Heart left ventricle (tissue), 13 donors: ENCODE data around the gene EXD3.

Experiments used
- CTCF ChIP-seq, 12 donors: fragments of 200-600 bp; sonication (generic) in 4 of 12; IDR thresholded peaks; one replicate each; pipeline versions ENCODE4 v1.5.0 to v1.8.0; 2018 to 2022; ENCODE audit warnings: antibody characterized with exemption in 12 of 12, mild to moderate bottlenecking in 5 of 12
- POLR2A ChIP-seq, 2 donors: fragments of 450-650 bp; IDR thresholded peaks; one replicate each; pipeline ENCODE4 v1.6.1; 2017; ENCODE audit warnings: antibody characterized with exemption in 2 of 2, mild to moderate bottlenecking in 2 of 2, moderate library complexity in 2 of 2
- donor health status: ischemic (EF 13 %, LVEDD 7.1; RV severe dilation, severe dysfunction).
- donor health status: DM: no; HTN: yes; CAD: no.
- donor health status: DM: no; HTN: no; CAD: no.
- donor health status: ischemic (EF 25% LVEDD 6.9; RV normal size, moderate dysfunction).
- donor health status: ischemic (EF 25% LVEDD 5.7; RV mildly dilated, moderate dysfunction).
- donor health status: ischemic (EF 35%, LVEDD 5.7; RV mildly dilated, moderate dysfunction).
- donor health status: nonischemic (EF 11% LVEDD 7.7; RV severe dilation, severe dysfunction).
- donor health status: DM: yes; HTN: yes; CAD: no.
- donor health status: PGD.
- donor health status: ischemic (EF 29% LVEDD 5.4; RV normal size, mild dysfunction).
- donor health status: nonischemic (EF 23%, LVEDD 6.1; RV moderate dilation, normal function).

- TF ChIP-seq CTCF (IDR thresholded peaks at IDR 0.05) (no peak), POLR2A (IDR thresholded peaks at IDR 0.05) (no peak)
Observed at GRCh38 chr9:137371521-137371941, 51.4 kb downstream of the EXD3 start.
